NT2/D1 (cell line): ENCODE measurements around the gene RBMS1.

Source experiments
- DNase-seq: peaks from one replicate; pipeline ENCODE4 v3.0.0-alpha.2; 2011; ENCODE audit warnings: low read depth, low spot score
- H3K27me3 ChIP-seq: 2 replicates; pipeline ENCODE4 v1.6.0; 2011; ENCODE audit warnings: mild to moderate bottlenecking; ENCODE audit not compliant: insufficient read length, insufficient read depth
- H3K36me3 ChIP-seq: 2 replicates; pipeline ENCODE4 v1.6.1; 2011; ENCODE audit warnings: mild to moderate bottlenecking, low read length, mixed read lengths; ENCODE audit not compliant: insufficient read depth, insufficient read length
- H3K4me1 ChIP-seq: 2 replicates; pipeline ENCODE4 v1.5.1; 2011; ENCODE audit not compliant: insufficient read depth, insufficient read length
- H3K4me3 ChIP-seq: 2 replicates; pipeline ENCODE4 v1.5.1; 2011; ENCODE audit warnings: low read depth; ENCODE audit not compliant: insufficient read length
- H3K9ac ChIP-seq: 2 replicates; pipeline ENCODE4 v1.6.0; 2011; ENCODE audit warnings: low read depth; ENCODE audit not compliant: insufficient read length
- H3K9me3 ChIP-seq: 2 replicates; pipeline ENCODE4 v1.5.1; 2011; ENCODE audit warnings: mild to moderate bottlenecking, low read length; ENCODE audit not compliant: insufficient read depth
- SUZ12 ChIP-seq: IDR thresholded peaks from 2 replicates; pipeline ENCODE4 v1.6.1; 2011; ENCODE audit not compliant: insufficient read length, insufficient read depth; ENCODE audit errors: extremely low read depth
- YY1 ChIP-seq: IDR thresholded peaks from 2 replicates; pipeline ENCODE4 v1.6.1; 2011; ENCODE audit not compliant: insufficient read length, insufficient read depth
- ZNF274 ChIP-seq: IDR thresholded peaks from 2 replicates; pipeline ENCODE4 v1.6.1; 2011; ENCODE audit warnings: mild to moderate bottlenecking, low read depth, low read length

RBMS1 gene

GRCh38 chr2:160290598-160290997 lies 203.0 kb downstream of the RBMS1 start:
- no peak for DNase-seq
- TF ChIP-seq SUZ12: no peak
- TF ChIP-seq ZNF274: no peak
- no peak for TF ChIP-seq YY1
- Histone ChIP-seq H3K4me1 (no peaks in the 10 kb centered on the region), H3K36me3 (peaks cover 56% of the 10 kb centered on the region), H3K9me3 (no peaks in the 10 kb centered on the region), H3K4me3 (no peak overlapping the region), H3K27me3 (no peaks in the 10 kb centered on the region), H3K9ac (no peak overlapping the region)

- H3K36me3 ChIP-seq: peaks cover 61% of the 10 kb centered on the region
- no peaks in the 10 kb centered on the region for H3K4me1 ChIP-seq
- no peak for DNase-seq
- H3K27me3 ChIP-seq: no peaks in the 10 kb centered on the region
- no peaks in the 10 kb centered on the region for H3K9me3 ChIP-seq
- no peak overlapping the region for H3K4me3 ChIP-seq
- no peak for TF ChIP-seq ZNF274
- H3K9ac ChIP-seq: no peak overlapping the region
Observed at GRCh38 chr2:160289831-160290230, 203.8 kb downstream of the RBMS1 start.

GRCh38 chr2:160289126-160289525 lies 204.5 kb downstream of the RBMS1 start:
- DNase-seq: no peak
- no peaks in the 10 kb centered on the region for H3K4me1 ChIP-seq

GRCh38 chr2:160288324-160288723 lies 205.3 kb downstream of the RBMS1 start:
- Histone ChIP-seq H3K4me1 (no peaks in the 10 kb centered on the region), H3K27me3 (no peaks in the 10 kb centered on the region), H3K9ac (no peak overlapping the region), H3K36me3 (peaks cover 67% of the 10 kb centered on the region), H3K4me3 (no peak overlapping the region), H3K9me3 (no peaks in the 10 kb centered on the region)
- no peak for DNase-seq
- TF ChIP-seq ZNF274 (no peak), SUZ12 (no peak), YY1 (no peak)

More at GRCh38 chr2:160289126-160289525, 204.5 kb downstream of the RBMS1 start:
- no peak overlapping the region for H3K9ac ChIP-seq
- TF ChIP-seq SUZ12 (no peak), YY1 (no peak), ZNF274 (no peak)
- no peaks in the 10 kb centered on the region for H3K9me3 ChIP-seq
- H3K36me3 ChIP-seq: peaks cover 66% of the 10 kb centered on the region
- no peaks in the 10 kb centered on the region for H3K27me3 ChIP-seq
- H3K4me3 ChIP-seq: no peak overlapping the region

GRCh38 chr2:160287476-160287875 lies 206.1 kb downstream of the RBMS1 start:
- H3K4me1 ChIP-seq: no peaks in the 10 kb centered on the region
- TF ChIP-seq ZNF274: no peak
- H3K27me3 ChIP-seq: no peaks in the 10 kb centered on the region
- DNase-seq: no peak
- no peak overlapping the region for H3K4me3 ChIP-seq
- H3K9ac ChIP-seq: no peak overlapping the region
- H3K9me3 ChIP-seq: no peaks in the 10 kb centered on the region
- peaks cover 66% of the 10 kb centered on the region for H3K36me3 ChIP-seq

GRCh38 chr2:160286551-160286950 lies 207.1 kb downstream of the RBMS1 start:
- H3K9ac ChIP-seq: no peak overlapping the region
- peaks cover 68% of the 10 kb centered on the region for H3K36me3 ChIP-seq
- no peaks in the 10 kb centered on the region for H3K27me3 ChIP-seq

GRCh38 chr2:160283675-160284074 lies 209.9 kb downstream of the RBMS1 start:
- no peak overlapping the region for H3K9ac ChIP-seq
- no peak for TF ChIP-seq ZNF274
- no peak for TF ChIP-seq YY1
- no peak for TF ChIP-seq SUZ12
- DNase-seq: no peak
- H3K36me3 ChIP-seq: peaks cover 69% of the 10 kb centered on the region
- no peaks in the 10 kb centered on the region for H3K4me1 ChIP-seq
- no peaks in the 10 kb centered on the region for H3K9me3 ChIP-seq
- H3K4me3 ChIP-seq: no peak overlapping the region
- no peaks in the 10 kb centered on the region for H3K27me3 ChIP-seq

More at GRCh38 chr2:160286551-160286950, 207.1 kb downstream of the RBMS1 start:
- Histone ChIP-seq H3K9me3 (no peaks in the 10 kb centered on the region), H3K4me1 (no peaks in the 10 kb centered on the region), H3K4me3 (no peak overlapping the region)
- no peak for DNase-seq
- TF ChIP-seq YY1: no peak
- no peak for TF ChIP-seq SUZ12
- TF ChIP-seq ZNF274: no peak

GRCh38 chr2:160282063-160282580 lies 211.5 kb downstream of the RBMS1 start:
- Histone ChIP-seq H3K9me3 (no peaks in the 10 kb centered on the region), H3K4me3 (no peak overlapping the region), H3K27me3 (no peaks in the 10 kb centered on the region), H3K36me3 (peaks cover 75% of the 10 kb centered on the region), H3K9ac (no peak overlapping the region), H3K4me1 (no peaks in the 10 kb centered on the region)
- no peak for DNase-seq
- TF ChIP-seq SUZ12: no peak
- TF ChIP-seq YY1: no peak
- no peak for TF ChIP-seq ZNF274
